HEK293T (cell line): Measurements from ENCODE around the gene SV2B.

Source experiments
- ARNT ChIP-seq: fragments of 450-650 bp; IDR thresholded peaks from 2 replicates; pipeline ENCODE4 v1.6.1; 2017; ENCODE audit warnings: mild to moderate bottlenecking
- BHLHE40 ChIP-seq: fragments of 450-650 bp; IDR thresholded peaks from 2 replicates; pipeline ENCODE4 v1.6.1; 2016; ENCODE audit warnings: mild to moderate bottlenecking, moderate library complexity, borderline replicate concordance
- CTBP1 ChIP-seq: fragments of 450-650 bp; IDR thresholded peaks from 2 replicates; pipeline ENCODE4 v1.6.1; 2016; ENCODE audit warnings: borderline replicate concordance
- ELF4 ChIP-seq: fragments of 450-650 bp; IDR thresholded peaks from 2 replicates; pipeline ENCODE4 v1.6.1; 2017; ENCODE audit warnings: antibody characterized with exemption
- FOXA1 ChIP-seq: fragments of 450-650 bp; IDR thresholded peaks from 2 replicates; pipeline ENCODE4 v1.6.1; 2016; ENCODE audit warnings: mild to moderate bottlenecking
- FOXM1 ChIP-seq: fragments of 450-650 bp; IDR thresholded peaks from 2 replicates; pipeline ENCODE4 v1.6.1; 2017; ENCODE audit warnings: mild to moderate bottlenecking, borderline replicate concordance
- HDGF ChIP-seq: fragments of 450-650 bp; IDR thresholded peaks from 2 replicates; pipeline ENCODE4 v1.6.1; 2017; ENCODE audit warnings: antibody characterized with exemption, borderline replicate concordance
- NFRKB ChIP-seq: fragments of 450-650 bp; IDR thresholded peaks from 2 replicates; pipeline ENCODE4 v1.6.1; 2016; ENCODE audit warnings: mild to moderate bottlenecking, moderate library complexity
- PKNOX1 ChIP-seq: fragments of 450-650 bp; IDR thresholded peaks from 2 replicates; pipeline ENCODE4 v1.6.1; 2016
- TARDBP ChIP-seq: fragments of 450-650 bp; IDR thresholded peaks from 2 replicates; pipeline ENCODE4 v1.6.1; 2016

- TF ChIP-seq HDGF (no peak), FOXM1 (no peak), PKNOX1 (no peak), TARDBP (no peak), ELF4 (no peak), NFRKB (no peak), ARNT (no peak), CTBP1 (no peak), BHLHE40 (no peak), FOXA1 (no peak)
Measured at GRCh38 chr15:91254766-91255165, 154.7 kb downstream of the SV2B start.
